GM06990 (cell line): Measurements from ENCODE around the gene SERINC3.

Experiments
- DNase-seq: peaks from one replicate; pipeline ENCODE4 v3.0.0-alpha.2; 2011; ENCODE audit not compliant: insufficient read length; ENCODE audit errors: extremely low read depth
- H3K27me3 ChIP-seq: replicated peaks from 2 replicates; pipeline ENCODE4 v1.6.0; 2011; ENCODE audit warnings: low read length; ENCODE audit not compliant: control insufficient read depth, insufficient read depth
- H3K36me3 ChIP-seq: 2 replicates; pipeline ENCODE4 v1.5.1; 2011; ENCODE audit warnings: low read length; ENCODE audit not compliant: control insufficient read depth, insufficient read depth
- H3K4me3 ChIP-seq: replicated peaks from 2 replicates; pipeline ENCODE4 v1.5.1; 2011; ENCODE audit warnings: low read depth, mild to moderate bottlenecking, control low read depth, low read length
- CTCF ChIP-seq: IDR thresholded peaks from 2 replicates; pipeline ENCODE4 v1.5.1; 2011; ENCODE audit warnings: low read length, control low read depth, mild to moderate bottlenecking, inconsistent platforms; ENCODE audit not compliant: insufficient read depth, poor library complexity, severe bottlenecking

SERINC3 gene

GRCh38 chr20:44532259-44532980 lies 10.6 kb upstream of the SERINC3 start:
- H3K4me3 ChIP-seq, result peak overlapping the region; percentile 79
- no peak for DNase-seq
- TF ChIP-seq CTCF, result no peak

GRCh38 chr20:44528309-44528708 lies 6.4 kb upstream of the SERINC3 start:
- Histone ChIP-seq H3K4me3 (no peak overlapping the region), H3K36me3 (no peaks in the 10 kb centered on the region), H3K27me3 (no peaks in the 10 kb centered on the region; the same call in 1 of the 2 replicates)
- TF ChIP-seq CTCF, result no peak
- DNase-seq, result no peak

More at GRCh38 chr20:44532259-44532980, 10.6 kb upstream of the SERINC3 start:
- H3K36me3 ChIP-seq, result no peaks in the 10 kb centered on the region
- H3K27me3 ChIP-seq, result no peaks in the 10 kb centered on the region; the same call in 1 of the 2 replicates

- no peak for TF ChIP-seq CTCF
- no peak for DNase-seq
- Histone ChIP-seq H3K27me3 (no peaks in the 10 kb centered on the region; the same call in 1 of the 2 replicates), H3K4me3 (no peak overlapping the region), H3K36me3 (no peaks in the 10 kb centered on the region)
These were observed 5.9 kb upstream of the SERINC3 start for GRCh38 chr20:44527716-44528199.

GRCh38 chr20:44526129-44526528 lies 4.3 kb upstream of the SERINC3 start:
- TF ChIP-seq CTCF, result no peak
- DNase-seq, result no peak
- no peaks in the 10 kb centered on the region for H3K36me3 ChIP-seq

GRCh38 chr20:44523746-44524145 lies 1.9 kb upstream of the SERINC3 start:
- DNase-seq, result no peak
- TF ChIP-seq CTCF, result no peak
- H3K36me3 ChIP-seq, result no peaks in the 10 kb centered on the region; the same call in none of the 2 replicates
- H3K27me3 ChIP-seq, result no peaks in the 10 kb centered on the region
- H3K4me3 ChIP-seq, result no peak overlapping the region

More at GRCh38 chr20:44526129-44526528, 4.3 kb upstream of the SERINC3 start:
- no peaks in the 10 kb centered on the region for H3K27me3 ChIP-seq
- H3K4me3 ChIP-seq, result no peak overlapping the region
